Activated CD4-positive, alpha-beta T cell treated with anti-CD3 and anti-CD28 coated beads for 1 hour (primary cell): ENCODE data around the gene AGA.

ENCODE experiments used
- DNase-seq: peaks from one replicate; pipeline ENCODE4 v3.0.0-alpha.2; 2020

Gene AGA

DNA sequence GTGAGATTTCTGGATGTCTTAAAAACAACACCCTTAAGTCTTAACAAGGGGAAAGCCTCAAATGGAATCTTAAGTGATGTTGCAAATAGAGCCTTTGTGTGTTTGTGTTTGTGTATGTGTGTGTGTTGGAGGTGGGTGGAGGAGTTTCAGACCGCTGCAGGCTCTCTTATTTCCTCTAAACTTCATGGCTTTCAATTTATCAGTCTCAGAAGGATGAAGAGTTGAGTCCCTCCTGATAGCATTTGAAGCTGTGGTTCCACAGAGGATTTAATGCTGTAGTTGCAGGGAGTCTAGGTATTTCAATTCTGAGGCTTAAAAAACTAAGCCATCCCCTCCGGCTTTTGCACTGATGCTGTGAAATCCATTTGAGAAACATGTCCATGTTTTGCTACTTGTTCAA lies 4.3 kb upstream of the AGA start:
- no peak for DNase-seq

DNA sequence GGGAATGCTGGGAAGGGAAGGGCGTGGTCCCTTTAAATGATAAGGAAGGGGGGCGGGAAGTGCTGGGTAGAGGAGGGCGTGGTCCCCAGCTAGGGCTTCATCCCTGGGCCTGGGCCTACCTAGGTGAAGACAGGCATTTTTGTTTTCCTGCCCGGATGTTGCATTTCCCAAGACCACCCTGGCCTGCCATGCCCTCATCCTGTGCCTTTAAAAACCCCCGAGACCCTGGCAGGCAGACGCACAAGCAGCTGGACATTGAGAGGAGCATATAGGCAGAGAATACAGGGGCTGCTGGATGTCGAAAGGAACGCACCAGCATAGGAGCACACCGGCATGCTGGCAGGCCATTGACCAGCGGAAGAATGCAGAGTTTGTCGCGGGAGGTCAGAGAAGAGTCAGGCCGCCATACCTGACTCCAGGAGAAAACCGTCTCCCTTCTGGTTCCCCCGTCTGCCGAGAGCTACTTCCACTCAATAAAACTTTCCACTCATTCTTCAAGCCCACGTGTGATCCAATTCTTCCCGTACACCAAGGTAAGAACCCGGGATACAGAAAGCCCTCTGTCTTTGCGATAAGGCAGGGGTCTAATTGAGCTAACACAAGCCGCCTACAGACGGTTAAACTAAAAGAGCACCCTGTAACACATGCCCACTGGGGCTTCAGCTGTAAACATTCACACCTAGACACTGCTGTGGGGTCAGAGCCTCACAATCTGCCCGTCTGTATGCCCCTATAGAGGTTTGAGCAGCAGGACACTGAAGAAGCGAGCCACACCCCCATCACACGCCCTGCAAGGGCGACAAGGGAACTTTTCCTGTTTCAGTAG lies 2.9 kb upstream of the AGA start:
- no peak for DNase-seq

DNA sequence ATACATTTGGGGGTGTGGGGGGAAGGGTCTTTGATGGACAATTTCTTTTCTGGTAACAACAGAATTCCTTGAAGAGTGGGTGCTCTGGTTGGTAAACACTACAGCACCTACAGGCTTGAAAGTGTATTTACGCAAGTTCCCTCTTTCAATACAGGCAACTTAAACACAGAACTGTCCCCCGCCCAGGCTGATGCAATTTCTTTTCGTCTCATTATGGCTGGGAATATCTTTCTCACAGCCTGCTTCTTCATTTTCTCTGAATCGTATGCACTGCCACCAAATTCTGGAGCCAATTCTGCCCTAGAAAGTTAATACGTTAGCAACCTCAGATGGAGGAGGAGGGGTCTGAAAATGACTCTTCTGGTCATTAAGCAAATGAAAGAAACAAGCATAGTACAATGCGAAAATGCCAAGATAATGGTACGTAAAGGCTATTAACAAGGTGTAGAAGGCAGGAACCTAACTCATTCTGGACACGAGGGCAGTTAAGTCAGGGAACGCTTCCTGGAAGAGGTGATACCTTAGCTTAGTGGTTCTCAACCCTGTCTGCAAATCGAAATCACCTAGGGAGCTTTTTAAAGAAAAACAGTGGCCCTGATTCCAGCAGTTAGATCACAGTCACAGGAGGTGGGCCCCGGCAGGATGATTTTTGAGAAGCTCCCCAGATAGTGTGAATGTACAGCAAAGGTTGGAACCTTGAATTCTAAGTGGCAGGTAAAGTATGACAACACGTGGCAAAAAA lies 1.0 kb downstream of the AGA start:
- no peak for DNase-seq

DNA sequence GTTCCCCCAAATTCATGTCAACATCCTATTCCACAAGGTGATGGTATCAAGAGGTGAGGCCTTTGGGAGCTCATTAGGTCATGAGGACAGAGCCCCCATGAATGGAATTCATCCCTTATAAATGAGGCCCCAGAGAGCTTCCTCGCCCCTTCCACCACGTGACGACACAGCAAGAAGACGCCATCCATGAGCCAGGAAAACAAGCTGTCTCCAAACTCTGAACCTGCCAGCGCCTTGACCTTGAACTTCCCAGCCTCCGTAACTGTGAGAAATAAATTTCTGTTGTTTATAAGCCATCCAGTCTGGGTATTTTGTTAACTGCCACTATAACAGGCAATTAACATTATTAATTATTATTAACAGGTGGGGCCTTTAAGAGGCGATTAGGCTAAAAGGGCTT lies 5.8 kb downstream of the AGA start:
- no peak for DNase-seq

DNA sequence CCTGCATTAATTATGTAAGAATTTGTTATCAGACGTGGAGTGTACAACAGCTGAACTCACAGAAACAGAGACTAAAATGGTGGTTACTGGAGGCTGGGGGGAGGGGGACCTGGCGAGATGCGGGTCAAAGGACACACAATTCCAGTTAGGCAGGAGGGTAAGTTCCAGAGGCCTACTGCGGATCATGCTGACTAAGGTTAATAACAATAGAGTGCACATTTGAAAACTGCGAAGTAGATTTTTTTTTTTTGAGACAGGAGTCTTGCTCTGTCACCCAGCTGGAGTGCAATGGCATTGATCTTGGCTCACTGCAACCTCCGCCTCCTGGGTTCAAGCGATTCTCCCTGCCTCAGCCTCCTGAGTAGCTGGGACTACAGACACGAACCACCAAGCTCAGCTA lies 7.6 kb downstream of the AGA start:
- no peak for DNase-seq

DNA sequence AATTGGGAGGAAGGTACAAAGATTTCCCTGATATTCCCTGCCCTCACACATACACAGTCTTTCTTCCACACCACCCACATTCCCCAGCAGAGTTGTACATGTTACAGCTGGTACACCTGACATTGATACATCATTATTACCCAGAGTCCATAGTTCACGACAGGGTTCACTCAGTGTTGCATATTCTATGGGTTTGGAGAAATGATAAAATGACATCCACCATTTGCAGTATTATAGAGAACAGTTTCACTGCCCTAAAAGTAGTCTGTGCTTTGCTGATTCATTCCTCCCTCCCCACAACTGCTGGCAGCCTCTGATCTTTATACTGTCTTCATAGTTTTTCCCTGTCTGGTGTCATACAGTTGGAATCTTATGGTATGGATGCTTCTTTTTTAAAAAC lies 15.0 kb downstream of the AGA start:
- no peak for DNase-seq

DNA sequence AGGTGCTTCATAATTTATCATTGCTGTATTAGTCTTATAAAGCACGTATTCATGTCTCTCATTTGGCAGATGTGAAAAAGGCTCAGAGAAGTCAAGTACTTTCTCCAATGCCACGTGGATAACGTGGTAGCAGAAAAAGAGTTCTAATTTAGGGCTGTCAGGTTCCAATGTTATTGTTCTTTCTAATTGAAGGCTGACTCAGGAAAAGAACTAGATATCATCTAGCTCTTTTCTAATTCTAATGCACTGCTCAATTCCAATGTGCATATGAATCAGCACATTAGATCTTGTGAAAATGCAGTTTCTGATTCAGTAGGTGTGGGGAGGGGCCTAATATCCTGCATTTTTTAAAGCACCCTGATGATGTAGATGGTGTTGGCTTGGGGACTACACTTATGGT lies 22.8 kb downstream of the AGA start:
- no peak for DNase-seq

DNA sequence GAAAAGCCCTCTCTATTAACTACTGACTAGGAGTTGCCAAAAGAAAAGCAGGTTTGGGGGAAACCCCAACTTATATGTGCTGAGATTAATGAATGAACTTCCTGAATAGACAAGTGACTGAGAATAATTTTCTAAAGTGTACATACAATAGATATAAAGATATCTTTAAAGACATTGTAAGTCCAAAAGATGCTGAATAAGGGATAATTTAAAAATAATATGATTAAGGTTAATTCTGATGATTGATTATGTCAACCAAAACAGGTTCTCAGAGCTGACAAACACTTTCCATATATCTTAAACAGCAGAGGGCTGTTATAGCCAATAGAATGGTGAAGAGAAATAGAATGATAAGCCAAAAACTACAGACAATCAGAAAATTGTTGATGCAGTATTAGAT lies 28.6 kb downstream of the AGA start:
- DNase-seq: no peak

DNA sequence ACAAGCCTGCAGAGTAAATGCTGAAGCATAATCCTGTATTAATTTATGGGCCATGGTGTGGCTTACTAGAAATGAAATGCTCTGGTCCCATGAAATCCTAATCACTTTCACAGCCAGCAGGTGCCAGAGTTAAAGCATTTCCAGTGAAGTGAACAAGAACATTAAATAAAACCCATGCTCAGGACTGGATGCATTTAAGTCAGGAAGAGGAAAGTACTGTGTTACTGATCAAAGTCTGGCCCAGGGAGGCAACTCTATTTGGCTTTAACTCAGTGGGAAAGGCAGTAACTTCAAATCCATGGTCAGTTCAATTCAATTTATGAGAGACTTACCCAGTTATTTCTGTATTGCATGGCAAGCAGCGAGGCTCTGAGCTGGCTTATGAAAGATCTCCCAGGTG lies 29.2 kb downstream of the AGA start:
- DNase-seq: no peak

DNA sequence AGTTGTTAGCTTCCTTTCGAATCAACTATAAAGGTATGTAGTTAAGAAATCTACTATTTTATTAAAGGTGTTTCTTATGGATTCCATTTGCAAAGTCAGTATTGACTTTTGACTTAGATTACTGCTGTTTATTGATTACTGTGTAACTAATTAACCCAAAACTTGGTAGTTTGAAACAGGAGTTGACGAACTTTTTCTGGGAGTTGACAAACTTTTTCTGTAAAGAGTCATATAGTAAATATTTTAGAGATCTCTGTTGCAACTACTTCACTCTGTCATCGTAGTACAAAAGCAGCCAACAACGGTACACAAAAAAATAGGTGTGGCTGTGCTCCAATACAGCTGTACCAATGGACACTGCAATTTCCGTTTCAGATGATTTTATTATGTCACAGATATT lies 30.2 kb downstream of the AGA start:
- DNase-seq: no peak

DNA sequence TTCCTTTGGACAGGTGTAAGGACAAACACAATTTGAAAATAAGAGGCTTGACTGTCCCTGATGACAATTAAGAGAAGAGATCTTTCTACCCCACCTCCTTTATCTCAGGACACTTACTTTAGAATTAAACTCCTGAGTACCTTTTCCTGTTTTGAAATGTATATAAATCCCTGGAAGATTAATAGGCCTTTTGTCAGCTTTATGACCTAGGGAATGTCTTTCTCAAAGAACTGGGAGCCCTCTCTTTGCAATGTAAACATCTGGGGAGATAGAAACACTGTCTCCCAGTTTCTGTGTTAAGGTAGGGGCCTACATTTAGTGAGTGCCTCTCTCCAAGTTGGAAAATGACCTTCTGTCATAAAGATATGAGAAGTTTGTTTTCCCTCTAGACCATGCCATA lies 31.7 kb downstream of the AGA start:
- DNase-seq: no peak

DNA sequence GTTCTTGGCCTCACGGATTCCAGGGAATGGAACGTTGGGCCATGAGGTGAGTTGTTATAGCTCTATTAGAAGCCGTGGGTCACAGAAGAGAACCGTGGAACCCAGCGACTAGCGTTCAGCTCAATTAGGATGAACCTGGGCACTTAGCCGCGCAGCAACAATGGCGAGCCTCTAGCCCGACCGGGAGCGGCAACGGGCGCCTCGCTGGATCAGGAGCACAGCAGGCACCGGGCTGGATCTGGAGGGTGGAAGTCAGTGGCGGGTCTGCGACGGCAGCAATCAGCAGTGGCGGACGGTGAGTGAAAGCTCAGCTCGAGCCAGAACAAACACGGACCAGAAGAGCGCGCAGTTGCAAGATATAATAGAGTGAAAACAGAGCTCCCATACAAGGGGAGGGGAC lies 34.2 kb downstream of the AGA start:
- no peak for DNase-seq

DNA sequence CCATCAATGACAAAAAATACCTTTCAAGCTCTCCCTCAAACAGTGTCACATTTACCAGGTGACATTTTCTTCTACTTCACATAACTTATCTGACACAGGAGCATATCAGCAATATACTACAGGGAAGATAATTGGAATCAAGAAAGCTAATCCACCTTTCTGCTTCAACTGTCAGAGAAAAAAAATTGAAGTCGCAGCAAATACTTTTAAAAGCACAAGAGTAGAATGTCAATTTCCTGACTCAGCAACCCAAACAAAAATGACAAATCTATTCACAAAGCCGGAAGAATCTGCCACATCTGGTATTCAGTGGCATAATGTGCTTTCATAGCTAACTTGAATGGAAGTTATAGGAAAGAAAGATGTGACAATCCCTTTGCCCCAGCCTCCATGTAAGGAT lies 36.7 kb downstream of the AGA start:
- no peak for DNase-seq

DNA sequence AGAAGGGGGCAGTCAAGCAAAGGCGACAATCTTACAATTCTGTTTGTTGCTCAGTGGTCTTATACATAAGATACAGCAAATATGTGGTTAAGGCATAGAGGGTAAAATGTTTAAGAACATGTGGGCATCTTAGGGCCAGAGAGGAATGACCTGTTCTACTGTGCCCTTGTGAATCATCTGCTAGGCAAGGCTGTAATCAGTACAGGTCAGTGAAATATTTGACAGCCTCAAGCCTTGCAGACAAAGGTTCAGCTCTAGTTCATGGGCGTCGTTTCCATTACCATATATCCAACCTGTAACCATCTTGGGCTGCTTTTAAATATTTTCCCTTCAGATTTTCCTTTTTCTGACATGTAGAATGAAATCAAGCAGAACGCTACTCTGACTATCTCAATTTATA lies 37.3 kb downstream of the AGA start:
- no peak for DNase-seq

DNA sequence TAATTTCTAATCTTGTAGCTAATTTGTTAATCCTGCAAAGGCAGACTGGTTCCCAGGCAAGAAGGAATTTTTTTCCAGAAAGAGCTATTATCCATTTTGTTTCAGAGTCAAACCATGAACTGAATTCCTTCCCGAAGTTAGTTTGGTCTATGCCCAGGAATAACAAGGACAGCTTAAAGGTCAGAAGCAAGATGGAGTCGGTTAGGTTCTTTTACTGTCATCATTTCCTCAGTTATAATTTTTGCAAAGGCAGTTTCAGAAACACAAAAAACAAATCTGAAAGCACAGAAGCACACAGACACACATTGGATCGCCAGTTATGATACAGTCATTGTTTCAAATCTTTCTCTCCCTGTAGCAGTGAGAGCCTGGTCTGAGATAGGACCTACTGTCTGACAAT lies 37.9 kb downstream of the AGA start:
- no peak for DNase-seq

DNA sequence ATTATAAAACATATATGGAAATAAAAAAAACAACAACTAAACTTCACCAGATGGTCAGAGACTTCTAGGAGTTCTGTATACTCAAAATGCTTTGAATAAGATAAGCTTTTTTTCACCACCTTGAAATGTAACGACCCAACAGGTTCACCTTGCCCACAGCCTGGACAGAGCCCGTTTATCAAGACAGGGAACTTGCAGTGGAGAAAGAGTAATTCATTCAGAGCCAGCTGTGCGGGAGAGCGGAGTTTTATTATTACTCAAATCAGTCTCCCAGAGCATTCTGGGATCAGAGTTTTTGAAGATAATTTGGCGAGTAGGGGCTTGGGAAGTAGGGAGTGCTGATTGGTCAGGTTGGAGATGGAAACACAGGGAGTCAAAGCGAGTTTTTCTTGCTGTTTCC lies 38.5 kb downstream of the AGA start:
- DNase-seq: no peak

DNA sequence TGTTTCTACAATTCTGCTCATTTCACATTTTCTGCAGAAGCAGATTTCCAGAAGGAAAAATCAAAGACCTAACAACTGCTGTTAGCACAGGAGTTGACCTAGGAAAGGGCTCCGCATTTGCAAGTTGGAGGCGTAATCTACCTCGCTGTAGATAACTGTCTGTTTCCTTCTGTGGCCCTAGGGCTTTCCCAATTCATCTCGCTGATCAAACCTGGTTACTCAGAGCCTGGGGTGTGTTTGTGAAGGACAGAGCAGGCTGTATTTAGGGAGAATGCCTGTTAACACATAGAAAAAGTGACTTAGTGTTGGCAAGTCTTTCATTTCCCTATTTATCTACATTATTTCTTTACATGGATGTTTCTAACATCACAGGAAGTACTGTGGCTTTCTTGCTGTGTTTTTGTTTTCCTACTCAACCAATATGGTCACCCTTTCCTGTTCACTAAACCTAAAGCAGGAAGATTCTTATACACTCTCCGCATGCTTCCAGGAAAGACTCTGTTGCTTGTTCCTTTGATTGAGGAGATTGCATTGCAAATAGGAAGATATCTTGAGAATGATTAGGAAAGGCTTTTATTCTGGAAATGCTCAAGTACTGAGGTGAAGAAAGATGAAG lies 40.5 kb downstream of the AGA start:
- no peak for DNase-seq

DNA sequence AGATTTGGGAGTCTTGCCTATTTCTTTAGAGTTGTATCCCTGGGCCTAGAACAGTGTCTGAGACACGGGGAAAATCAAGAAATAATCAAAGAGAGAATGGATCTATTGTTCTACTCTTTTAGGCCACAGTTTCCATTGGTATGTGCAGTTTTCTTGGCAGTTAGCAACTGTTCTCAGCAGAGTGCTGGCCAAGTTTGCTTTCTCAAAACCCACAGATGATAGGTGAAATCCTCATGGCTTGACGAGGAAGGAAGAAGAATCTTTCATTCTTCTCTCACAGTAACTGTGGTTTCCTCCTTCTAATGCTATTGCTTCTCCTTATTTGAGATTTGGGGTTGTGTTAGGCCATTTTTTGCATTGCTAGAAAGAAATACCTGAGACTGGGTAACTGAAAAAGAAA lies 42.2 kb downstream of the AGA start:
- DNase-seq: no peak

DNA sequence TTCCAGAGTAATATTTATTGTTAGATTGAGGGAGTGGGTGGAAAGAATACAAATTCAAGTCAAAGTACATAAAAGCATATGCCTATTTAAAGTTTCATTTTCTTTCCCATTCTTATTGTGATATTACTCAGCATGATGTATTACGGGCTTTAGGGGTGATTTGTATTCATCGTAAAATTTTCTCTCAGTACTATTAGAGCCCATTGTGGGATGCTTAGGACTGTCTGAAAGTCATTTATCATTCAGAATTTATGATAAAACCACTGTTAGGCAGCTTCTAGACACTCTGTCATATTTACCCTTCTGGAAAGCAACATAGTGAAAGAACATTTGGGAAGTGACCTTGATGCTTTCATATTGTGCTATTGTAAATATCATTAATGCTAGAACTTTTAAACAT lies 45.9 kb downstream of the AGA start:
- DNase-seq: no peak

DNA sequence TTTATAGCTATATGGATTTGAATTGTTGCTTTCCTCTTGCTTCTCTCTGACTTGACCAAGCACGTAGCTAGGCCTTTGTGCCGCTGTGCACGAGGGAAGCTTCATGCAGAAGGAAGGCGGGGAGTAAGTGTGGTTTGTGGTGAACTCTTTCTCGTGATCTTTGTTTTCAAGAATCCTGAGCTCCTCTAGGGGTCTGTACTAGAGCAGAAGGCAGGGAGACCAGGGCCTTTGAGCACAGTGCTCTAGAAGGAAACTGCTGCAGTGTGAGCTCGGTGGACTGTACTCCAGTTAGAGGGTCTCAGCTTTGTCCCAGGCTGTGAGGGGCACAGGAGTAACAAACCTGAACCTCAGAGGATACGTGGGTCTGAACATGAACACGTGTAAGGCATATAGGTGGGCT lies 49.0 kb downstream of the AGA start:
- DNase-seq: no peak

DNA sequence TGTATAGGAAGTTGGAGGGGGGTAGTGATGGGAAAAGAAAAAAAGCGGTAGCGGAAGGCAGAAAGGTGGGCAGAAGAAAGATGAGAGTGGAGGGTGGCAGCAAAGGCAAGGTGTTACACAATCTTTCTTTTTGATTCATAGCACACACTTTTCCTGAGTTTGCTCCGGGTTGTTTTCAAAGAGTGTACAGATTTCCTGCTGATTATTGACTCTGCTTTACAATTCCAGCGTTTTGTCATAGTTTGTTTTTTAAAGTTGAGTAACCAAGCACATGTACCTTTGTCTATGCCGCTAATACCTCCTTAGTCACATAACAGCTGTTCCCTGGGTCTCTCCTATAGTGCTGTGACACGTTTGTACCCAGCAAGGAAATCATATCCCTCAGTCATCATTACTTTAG lies 50.3 kb downstream of the AGA start:
- DNase-seq: no peak

DNA sequence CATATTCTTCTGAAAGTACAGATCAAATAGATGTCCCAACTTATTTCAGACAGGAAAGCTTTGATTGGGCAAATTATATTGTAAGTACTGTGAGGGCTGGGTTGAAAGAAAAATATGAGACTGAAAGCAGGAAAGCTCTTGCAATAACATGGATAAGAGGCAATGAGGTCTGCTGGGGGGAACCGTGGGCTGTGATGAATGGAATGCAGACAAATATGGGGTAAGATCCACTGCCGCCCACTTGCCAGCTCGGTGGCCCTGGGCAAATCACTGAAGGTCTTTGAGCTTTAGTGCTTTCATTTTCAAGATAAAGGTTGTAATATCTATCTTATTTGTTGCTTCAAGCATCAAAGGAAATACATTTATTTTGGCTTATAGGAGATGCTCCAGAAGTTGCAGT lies 51.0 kb downstream of the AGA start:
- DNase-seq: no peak

DNA sequence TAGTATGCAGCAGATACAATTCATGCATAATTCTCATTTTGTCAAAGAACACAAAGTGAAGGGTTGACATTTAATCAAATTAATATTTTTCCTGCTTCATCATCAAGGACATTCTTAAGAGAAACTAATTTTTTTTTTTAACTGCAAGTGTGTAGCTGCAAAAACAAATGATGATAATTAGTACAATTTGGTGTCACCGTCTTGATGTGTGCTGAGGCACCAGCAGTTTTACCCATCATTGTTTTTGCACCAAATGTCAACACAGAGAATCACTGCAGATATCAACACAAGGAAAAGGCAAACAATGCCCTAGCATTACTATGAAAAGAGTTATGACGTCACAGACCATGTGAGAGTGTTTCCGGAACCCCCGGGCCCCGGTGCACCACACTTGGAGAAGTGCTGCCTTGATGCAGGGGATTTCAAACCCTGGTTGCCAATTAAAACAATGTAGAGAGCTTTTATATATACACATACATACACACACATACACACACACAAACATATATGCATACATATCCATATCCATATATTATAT lies 55.9 kb downstream of the AGA start:
- DNase-seq: no peak
